GM23248 (cell line): ENCODE measurements around the gene CFAP73. TPM values are rescaled to one million over a fixed set of nuclear protein-coding genes. Genes with fewer than 3 reads are reported as not detected.

ENCODE experiments used
- DNase-seq: peaks from one replicate; pipeline ENCODE4 v3.0.0-alpha.2; 2015
- H2AFZ ChIP-seq: fragments of 200-600 bp; sonication (generic); 2 replicates; pipeline ENCODE4 v1.6.1; 2016; ENCODE audit warnings: antibody characterized with exemption
- H3F3A ChIP-seq: fragments of 200-600 bp; sonication (generic); 2 replicates; pipeline ENCODE4 v1.6.1; 2016; ENCODE audit warnings: mild to moderate bottlenecking, antibody characterized with exemption, mixed run types; ENCODE audit not compliant: insufficient read depth
- H3K27ac ChIP-seq: fragments of 200-600 bp; sonication (generic); 2 replicates; pipeline ENCODE4 v1.5.1; 2016; ENCODE audit warnings: mild to moderate bottlenecking
- H3K27me3 ChIP-seq: fragments of 200-600 bp; sonication (generic); replicated peaks from 2 replicates; pipeline ENCODE4 v1.6.1; 2016; ENCODE audit warnings: mild to moderate bottlenecking; ENCODE audit not compliant: insufficient read depth
- H3K36me3 ChIP-seq: fragments of 200-600 bp; sonication (generic); 2 replicates; pipeline ENCODE4 v1.6.1; 2016; ENCODE audit warnings: low read depth, mild to moderate bottlenecking
- H3K4me1 ChIP-seq: fragments of 200-600 bp; sonication (generic); 2 replicates; pipeline ENCODE4 v1.6.1; 2016; ENCODE audit warnings: mild to moderate bottlenecking; ENCODE audit not compliant: insufficient read depth
- H3K4me2 ChIP-seq: fragments of 200-600 bp; sonication (generic); one replicate; pipeline ENCODE4 v1.6.1; 2016; ENCODE audit warnings: mild to moderate bottlenecking; ENCODE audit not compliant: unreplicated experiment
- H3K4me3 ChIP-seq: fragments of 200-600 bp; sonication (generic); 2 replicates; pipeline ENCODE4 v1.5.1; 2016; ENCODE audit warnings: mild to moderate bottlenecking
- H3K79me2 ChIP-seq: fragments of 200-600 bp; sonication (generic); 2 replicates; pipeline ENCODE4 v1.6.1; 2016; ENCODE audit warnings: mild to moderate bottlenecking; ENCODE audit not compliant: insufficient read depth
- H3K9ac ChIP-seq: fragments of 200-600 bp; sonication (generic); 2 replicates; pipeline ENCODE4 v1.6.1; 2016; ENCODE audit warnings: mild to moderate bottlenecking
- H3K9me2 ChIP-seq: fragments of 200-600 bp; sonication (generic); 2 replicates; pipeline ENCODE4 v1.6.1; 2016; ENCODE audit warnings: mixed run types, mild to moderate bottlenecking, moderate library complexity; ENCODE audit not compliant: insufficient read depth
- H3K9me3 ChIP-seq: fragments of 200-600 bp; sonication (generic); one replicate; pipeline ENCODE4 v1.6.1; 2017; ENCODE audit warnings: low read depth
- H4K20me1 ChIP-seq: fragments of 200-600 bp; sonication (generic); 2 replicates; pipeline ENCODE4 v1.6.0; 2016; ENCODE audit not compliant: insufficient read depth
- EZH2 ChIP-seq: fragments of 200-600 bp; sonication (generic); IDR thresholded peaks from 2 replicates; pipeline ENCODE4 v1.6.1; 2018; ENCODE audit warnings: antibody characterized with exemption, mild to moderate bottlenecking; ENCODE audit not compliant: insufficient read depth, poor library complexity, severe bottlenecking
- EZH2phosphoT487 ChIP-seq: fragments of 200-600 bp; sonication (generic); IDR thresholded peaks from 2 replicates; pipeline ENCODE4 v1.6.1; 2018; ENCODE audit warnings: antibody characterized with exemption, moderate library complexity, mild to moderate bottlenecking, low read depth; ENCODE audit not compliant: insufficient read depth
- WGBS, 2 experiments: methylation state at CpG; one replicate each; pipeline ENCODE4 v1.1.6; 2015 to 2017; ENCODE audit warnings: low lambda C conversion rate in 2 of 2, low coverage in 1 of 2; ENCODE audit errors: missing lambda C conversion rate in 2 of 2; 5-methylcytosine and 5-hydroxymethylcytosine counted together
- in situ Hi-C: fragments of 300-500 bp; cut with MboI; formaldehyde crosslinking; loops from 2 replicates; pipeline ENCODE4 v1.15.0; 2020
- polyA plus RNA-seq: library from polyadenylated mRNA; unstranded; fragments of >200 nt; fragmentation: Nextera tagmentation; extraction: Ambion mirVana; gene quantifications from 2 replicates; pipeline ENCODE4 v1.2.1, GENCODE V29; 2016
- total RNA-seq: library from RNA; depleted of rRNA; stranded (reverse); fragments of >200 nt; shearing (Covaris generic); gene quantifications from 2 replicates; pipeline ENCODE4 v1.2.3, GENCODE V29; 2014

CFAP73 gene
- total and polyA plus RNA-seq, 2 experiments from 2014 or later, result not detected

DNA sequence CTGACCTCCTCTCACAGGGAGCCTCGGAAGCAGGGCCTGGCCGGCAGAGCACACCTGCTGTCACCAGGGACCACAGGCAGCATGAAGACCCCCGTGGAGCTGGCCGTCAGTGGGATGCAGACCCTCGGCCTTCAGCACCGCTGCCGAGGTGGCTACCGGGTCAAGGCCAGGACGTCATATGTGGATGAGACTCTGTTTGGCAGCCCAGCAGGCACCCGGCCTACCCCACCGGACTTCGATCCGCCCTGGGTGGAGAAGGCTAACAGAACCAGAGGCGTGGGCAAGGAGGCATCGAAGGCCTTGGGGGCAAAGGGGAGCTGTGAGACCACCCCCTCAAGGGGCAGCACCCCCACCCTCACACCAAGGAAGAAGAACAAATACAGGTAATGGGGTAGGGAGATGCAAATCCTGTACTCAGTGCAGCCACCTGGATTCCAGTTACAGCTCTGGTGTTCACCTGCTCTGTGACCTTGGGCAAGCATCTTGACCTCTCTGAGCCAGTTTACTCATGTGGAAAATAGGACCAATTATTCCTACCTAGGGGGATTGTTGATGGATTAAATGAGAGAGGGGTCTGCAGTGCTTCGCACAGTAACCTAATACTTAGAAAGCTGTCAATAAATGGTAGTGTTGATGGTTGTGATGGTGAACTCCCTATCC is 37.3 kb downstream of the CFAP73 start:
- peaks cover 3% of the 10 kb centered on the region; the same call in 1 of the 2 replicates for H3K4me1 ChIP-seq
- H3K9ac ChIP-seq, result peak overlapping the region; percentile 97
- in situ Hi-C loops, result no loop called here
- no peaks in the 10 kb centered on the region for H4K20me1 ChIP-seq
- H3K9me2 ChIP-seq, result no peaks in the 10 kb centered on the region
- H3K27me3 ChIP-seq, result no peaks in the 10 kb centered on the region
- no peak for DNase-seq
- H3K27ac ChIP-seq, result no peak overlapping the region
- peak overlapping the region; percentile 90 for H3K4me2 ChIP-seq
- WGBS, 2 experiments, result 69 to 70% methylated on average over 14 to 16 of the region's 16 CpGs
- H3F3A ChIP-seq, result 0 out of 2 replicates have a peak, but pooled peaks cover under 1% of the 10 kb centered on the region
- H3K9me3 ChIP-seq, result no peaks in the 10 kb centered on the region
- H3K79me2 ChIP-seq, result peaks cover 44% of the 10 kb centered on the region
- TF ChIP-seq EZH2 (no peak), EZH2phosphoT487 (no peak)
- H3K4me3 ChIP-seq, result peak overlapping the region; percentile 81; the same call in 1 of the 2 replicates
- no peaks in the 10 kb centered on the region for H3K36me3 ChIP-seq
- H2AFZ ChIP-seq, result no peak overlapping the region

DNA sequence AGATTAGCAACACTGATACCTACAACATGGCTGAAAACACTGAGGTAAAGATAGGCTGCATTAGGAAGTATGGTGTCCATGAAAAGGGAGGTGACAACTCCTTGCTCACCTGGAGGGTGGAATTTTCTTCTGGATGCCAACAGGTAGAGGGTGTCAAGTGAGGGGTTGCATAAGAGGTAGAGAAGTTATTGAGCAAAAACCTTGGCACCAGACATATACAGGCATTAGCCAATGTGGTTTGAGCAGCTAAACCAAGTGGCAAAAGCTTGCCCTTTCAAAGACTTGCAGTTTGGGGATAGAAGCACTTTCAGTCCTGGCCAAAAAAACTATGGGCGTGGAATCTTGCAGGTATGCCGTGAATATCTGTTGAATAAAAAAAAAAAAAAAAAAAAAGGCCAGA is 39.8 kb downstream of the CFAP73 start:
- Histone ChIP-seq H3F3A (peaks cover 22% of the 10 kb centered on the region), H3K4me3 (no peak overlapping the region), H3K4me2 (no peak overlapping the region), H3K27me3 (no peaks in the 10 kb centered on the region), H2AFZ (no peak overlapping the region), H3K27ac (no peak overlapping the region), H4K20me1 (no peaks in the 10 kb centered on the region), H3K79me2 (peaks cover 18% of the 10 kb centered on the region), H3K4me1 (peaks cover 15% of the 10 kb centered on the region), H3K9ac (no peak overlapping the region), H3K9me3 (no peaks in the 10 kb centered on the region), H3K9me2 (no peaks in the 10 kb centered on the region), H3K36me3 (0 out of 2 replicates have a peak, but pooled peaks cover 6% of the 10 kb centered on the region)
- in situ Hi-C loops, result no loop called here
- WGBS, 2 experiments, result 96 to 100% methylated on average over 2 of the region's 2 CpGs
- no peak for TF ChIP-seq EZH2phosphoT487
- no peak for TF ChIP-seq EZH2
- no peak for DNase-seq

- Histone ChIP-seq H3K4me2 (no peak overlapping the region), H3K9ac (no peak overlapping the region), H3K4me3 (no peak overlapping the region), H3K9me2 (no peaks in the 10 kb centered on the region), H3K4me1 (peaks cover 25% of the 10 kb centered on the region), H3K27me3 (no peaks in the 10 kb centered on the region), H3K36me3 (0 out of 2 replicates have a peak, but pooled peaks cover 6% of the 10 kb centered on the region), H3K27ac (no peak overlapping the region), H4K20me1 (no peaks in the 10 kb centered on the region), H3K79me2 (peaks cover 17% of the 10 kb centered on the region), H3K9me3 (no peaks in the 10 kb centered on the region), H2AFZ (no peak overlapping the region), H3F3A (peaks cover 30% of the 10 kb centered on the region)
- in situ Hi-C loops, result loop anchor here (10.0 kb wide), 2 partner anchors 234 to 724 kb away; partner anchors contain the start of gene SDSL
- peak; percentile 28 for DNase-seq
- WGBS, 2 experiments, result 91 to 95% methylated on average over 4 of the region's 4 CpGs
- TF ChIP-seq EZH2phosphoT487 (no peak), EZH2 (no peak)
These were observed 41.2 kb downstream of the CFAP73 start for GRCh38 chr12:113190761-113191160.

GRCh38 chr12:113191227-113191626 is 41.7 kb downstream of the CFAP73 start:
- Histone ChIP-seq H3K4me3 (no peak overlapping the region), H3K4me1 (peaks cover 24% of the 10 kb centered on the region), H3K79me2 (peaks cover 12% of the 10 kb centered on the region), H4K20me1 (no peaks in the 10 kb centered on the region), H3K9ac (no peak overlapping the region), H3K9me2 (no peaks in the 10 kb centered on the region), H3K36me3 (0 out of 2 replicates have a peak, but pooled peaks cover 6% of the 10 kb centered on the region), H3K4me2 (no peak overlapping the region), H3F3A (peaks cover 30% of the 10 kb centered on the region), H2AFZ (no peak overlapping the region), H3K9me3 (no peaks in the 10 kb centered on the region), H3K27ac (no peak overlapping the region), H3K27me3 (no peaks in the 10 kb centered on the region)
- 81 to 93% methylated on average over 8 to 19 of the region's 19 CpGs for WGBS, 2 experiments
- in situ Hi-C loops, result loop anchor here (10.0 kb wide), 2 partner anchors 234 to 724 kb away; partner anchors contain the start of gene SDSL
- no peak for DNase-seq
- TF ChIP-seq EZH2 (no peak), EZH2phosphoT487 (no peak)
